K562 (cell line): ENCODE results near the gene PRKAR1B. TPM values are rescaled to one million over a fixed set of nuclear protein-coding genes. Genes with fewer than 3 reads are reported as not detected.

ENCODE experiments used
- AFF1 ChIP-seq, 2 experiments: fragments of 450-650 bp; IDR thresholded peaks; 2 replicates each; pipeline ENCODE4 v1.6.1; 2018; ENCODE audit warnings: mild to moderate bottlenecking in 2 of 2, low read depth in 1 of 2; ENCODE audit not compliant: partially characterized antibody in 2 of 2
- BRF1 ChIP-seq: IDR thresholded peaks from 3 replicates; pipeline ENCODE4 v1.6.1; 2011; ENCODE audit warnings: borderline replicate concordance, mild to moderate bottlenecking; ENCODE audit not compliant: insufficient read length; ENCODE audit errors: extremely low read depth
- CBX3 ChIP-seq, 2 experiments: IDR thresholded peaks; 1 replicate in 1 of 2; 2 replicates in 1 of 2; pipeline ENCODE4 v1.6.1; 2012; ENCODE audit warnings: inconsistent platforms in 2 of 2, low read length in 2 of 2, borderline replicate concordance in 1 of 2, control low read depth in 1 of 2
- CCNT2 ChIP-seq: IDR thresholded peaks from 2 replicates; pipeline ENCODE4 v1.6.1; 2011; ENCODE audit warnings: borderline replicate concordance, low read depth, mild to moderate bottlenecking, moderate library complexity, mixed read lengths, low read length; ENCODE audit not compliant: insufficient read length; ENCODE audit errors: extremely low read depth
- EWSR1 ChIP-seq: fragments of 450-650 bp; IDR thresholded peaks from 2 replicates; pipeline ENCODE4 v1.6.1; 2018; ENCODE audit warnings: borderline replicate concordance, mild to moderate bottlenecking, low read depth, moderate library complexity; ENCODE audit not compliant: partially characterized antibody
- GABPB2 ChIP-seq: fragments of 250-450 bp; sonication (Bioruptor Pico); conservative IDR thresholded peaks from 2 replicates; pipeline ENCODE4 v1.5.1; 2021; ENCODE audit warnings: mild to moderate bottlenecking
- JUND ChIP-seq, 2 experiments: IDR thresholded peaks; 2 replicates in 1 of 2; 3 replicates in 1 of 2; pipeline ENCODE4 v1.6.1; 2011; ENCODE audit warnings: borderline replicate concordance in 2 of 2, low read depth in 2 of 2, low read length in 2 of 2, improper control_type of control experiment in 1 of 2, missing biosample characterization in 1 of 2, missing genetic modification characterization in 1 of 2, missing genetic modification reagents in 1 of 2
- NONO ChIP-seq, 2 experiments: fragments of 200-400 bp in 1 of 2; fragments of 450-650 bp in 1 of 2; formaldehyde crosslinking in 1 of 2; IDR thresholded peaks; 2 replicates each; pipeline ENCODE4 v1.6.1; 2017; ENCODE audit warnings: low read depth in 2 of 2, mild to moderate bottlenecking in 2 of 2, moderate library complexity in 2 of 2, low read length in 1 of 2
- PATZ1 ChIP-seq: fragments of 250-450 bp; sonication (Bioruptor Pico); IDR thresholded peaks from 2 replicates; pipeline ENCODE4 v1.5.0; 2020; ENCODE audit warnings: mild to moderate bottlenecking, borderline replicate concordance
- PCBP1 ChIP-seq: fragments of 200-400 bp; formaldehyde crosslinking; IDR thresholded peaks from 2 replicates; pipeline ENCODE4 v1.6.1; 2018; ENCODE audit warnings: mild to moderate bottlenecking, low read depth, low read length; ENCODE audit not compliant: poor library complexity, severe bottlenecking
- RCOR1 ChIP-seq, 2 experiments: IDR thresholded peaks; 2 replicates each; pipeline ENCODE4 v1.6.1; 2012; ENCODE audit warnings: low read depth in 2 of 2, low read length in 2 of 2, borderline replicate concordance in 1 of 2, improper control_type of control experiment in 1 of 2
- RHOXF2B ChIP-seq: fragments of 250-450 bp; sonication (Bioruptor Pico); conservative IDR thresholded peaks from 2 replicates; pipeline ENCODE4 v1.5.1; 2021
- RNF2 ChIP-seq: sonication (generic); IDR thresholded peaks from 2 replicates; pipeline ENCODE4 v1.6.1; 2016
- SIN3B ChIP-seq: fragments of 450-650 bp; IDR thresholded peaks from 2 replicates; pipeline ENCODE4 v1.6.1; 2017; ENCODE audit warnings: low read depth, mild to moderate bottlenecking, moderate library complexity
- SMAD4 ChIP-seq: fragments of 250-450 bp; sonication (Bioruptor Pico); conservative IDR thresholded peaks from 2 replicates; pipeline ENCODE4 v1.8.0; 2021; ENCODE audit warnings: inconsistent platforms, mild to moderate bottlenecking, moderate library complexity
- SMARCA4 ChIP-seq: fragments of 450-650 bp; IDR thresholded peaks from 2 replicates; pipeline ENCODE4 v1.6.1; 2016
- SOX6 ChIP-seq: fragments of 450-650 bp; IDR thresholded peaks from 2 replicates; pipeline ENCODE4 v1.6.1; 2014; ENCODE audit warnings: mild to moderate bottlenecking
- SRF ChIP-seq, 2 experiments: fragments of 250-450, 450-650 bp in 1 of 2; sonication (Bioruptor Pico) in 1 of 2; sonication (generic) in 1 of 2; formaldehyde crosslinking; IDR thresholded peaks; 2 replicates each; pipeline versions ENCODE4 v1.5.0 to v1.5.1; 2020 to 2022; ENCODE audit warnings: mild to moderate bottlenecking in 1 of 2, missing genetic modification reagents in 1 of 2
- SRSF1 ChIP-seq: fragments of 200-400 bp; formaldehyde crosslinking; IDR thresholded peaks from 2 replicates; pipeline ENCODE4 v1.6.1; 2017; ENCODE audit warnings: mild to moderate bottlenecking, low read depth, low read length, moderate library complexity
- ZNF12 ChIP-seq: sonication (generic); formaldehyde crosslinking; IDR thresholded peaks from 2 replicates; pipeline ENCODE4 v1.4.0; 2020; ENCODE audit warnings: mild to moderate bottlenecking, missing genetic modification reagents
- polyA plus RNA-seq, 8 experiments: library from polyadenylated mRNA; depleted of rRNA in 4 of 8; stranded (reverse) in 5 of 8; unstranded in 3 of 8; fragments of >200 nt; fragmentation: Nextera tagmentation in 2 of 8; fragmentation: Illumina TruSeq in 1 of 8; extraction: Ambion mirVana in 2 of 8; extraction: Trizol in 1 of 8; gene quantifications; 2 replicates each; pipeline versions ENCODE4 v1.2.1 to v1.2.3, GENCODE V29; 2011 to 2014; ENCODE audit warnings: inconsistent platforms in 1 of 8, missing spikeins in 1 of 8
- total RNA-seq, 7 experiments: library from RNA; depleted of rRNA in 6 of 7; stranded (reverse); fragments of >200 nt in 6 of 7; fragmentation: Illumina TruSeq in 2 of 7; extraction: Trizol in 2 of 7; gene quantifications; 2 replicates each; pipeline versions ENCODE4 v1.2.1 to v1.2.3, GENCODE V29; 2011 to 2021; ENCODE audit warnings: low replicate concordance in 1 of 7

PRKAR1B gene
- total and polyA plus RNA-seq, 9 of the 15 experiments (the other 6 are each of a cell fraction or from before 2014, with no cell fraction given): 0.99 to 30.5 (median 12.7) TPM

GRCh38 chr7:522071-522950, 204.8 kb downstream of the PRKAR1B start (continued):
- TF ChIP-seq AFF1 (IDR thresholded peaks at IDR 0.05; ENCODE audit: low read depth in 1 of 2, partially characterized antibody in 2 of 2) (no peak), BRF1 (no peak), SMARCA4 (0 out of 2 replicates have a peak, but pooled peaks have one; percentile 31), ZNF12 (CRISPR knock-in tag) (no peak), RCOR1 (IDR thresholded peaks at IDR 0.05; ENCODE audit: borderline replicate concordance in 1 of 2, low read depth in 2 of 2, low read length in 2 of 2) (peak in 1 of 2 experiments; percentile 44; a peak in 1 of 4 replicates), RNF2 (no peak), RHOXF2B (CRISPR knock-in tag) (no peak), SOX6 (peak; percentile 47; the same call in 1 of the 2 replicates), CCNT2 (peak; percentile 73), SMAD4 (CRISPR knock-in tag) (peak; percentile 84), JUND (IDR thresholded peaks at IDR 0.05; ENCODE audit: borderline replicate concordance, low read depth, low read length) (peak; percentile 20; the same call in 1 of the 2 replicates), JUND (tag; IDR thresholded peaks at IDR 0.05; ENCODE audit: borderline replicate concordance, low read depth, low read length) (no peak), EWSR1 (no peak), CBX3 (IDR thresholded peaks at IDR 0.05; ENCODE audit: borderline replicate concordance in 1 of 2, low read length in 2 of 2) (peak in 1 of 2 experiments; percentile 13; a peak in 1 of 3 replicates), NONO (IDR thresholded peaks at IDR 0.05; ENCODE audit: low read depth in 2 of 2, low read length in 1 of 2) (no peak), PCBP1 (peak; percentile 68), SRF (CRISPR knock-in tag; IDR thresholded peaks at IDR 0.05) (no peak), GABPB2 (no peak), SIN3B (no peak), SRSF1 (no peak), PATZ1 (CRISPR knock-in tag) (no peak)
